Transverse colon (tissue), 4 donors: ENCODE data around the gene DQX1. TPM values are rescaled to one million over a fixed set of nuclear protein-coding genes. Genes with fewer than 3 reads are reported as not detected.

Source experiments
- DNase-seq: peaks from one replicate; pipeline ENCODE4 v3.0.0-alpha.2; 2019
- H3K27ac ChIP-seq, 4 donors: fragments of 200-600 bp; sonication (generic); 2 replicates each; pipeline ENCODE4 v1.5.1; 2016 to 2018; ENCODE audit warnings: inconsistent platforms in 4 of 4
- H3K27me3 ChIP-seq: fragments of 200-600 bp; sonication (generic); 2 replicates; pipeline ENCODE4 v1.5.1; 2017; ENCODE audit warnings: inconsistent platforms
- H3K36me3 ChIP-seq, 4 donors: fragments of 200-600 bp; sonication (generic); 2 replicates each; pipeline ENCODE4 v1.5.1; 2017 to 2019; ENCODE audit warnings: inconsistent platforms in 4 of 4
- H3K4me1 ChIP-seq, 4 donors: fragments of 200-600 bp; sonication (generic); 2 replicates each; pipeline ENCODE4 v1.5.1; 2017 to 2020; ENCODE audit warnings: inconsistent platforms in 4 of 4
- H3K4me3 ChIP-seq, 4 donors: fragments of 200-600 bp; sonication (generic); 1 replicate in 1 of 4; 2 replicates in 3 of 4; pipeline versions ENCODE4 v1.5.1 to v1.6.1; 2017 to 2019; ENCODE audit warnings: inconsistent platforms in 4 of 4
- H3K9me3 ChIP-seq, 2 donors: fragments of 200-600 bp; sonication (generic); 2 replicates each; pipeline ENCODE4 v1.5.1; 2017 to 2019; ENCODE audit warnings: inconsistent platforms in 2 of 2
- CTCF ChIP-seq, 5 experiments: fragments of 200-600 bp in 3 of 5; fragments of 450-650 bp in 2 of 5; sonication (generic) in 3 of 5; IDR thresholded peaks; 1 replicate in 2 of 5; 2 replicates in 3 of 5; pipeline ENCODE4 v1.5.1; 2016 to 2017; ENCODE audit warnings: antibody characterized with exemption in 5 of 5, inconsistent platforms in 3 of 5, mild to moderate bottlenecking in 2 of 5, moderate library complexity in 1 of 5
- EP300 ChIP-seq: sonication (generic); formaldehyde crosslinking; IDR thresholded peaks from one replicate; pipeline ENCODE4 v1.6.1; 2017; ENCODE audit warnings: antibody characterized with exemption, low read depth
- POLR2A ChIP-seq: fragments of 450-650 bp; IDR thresholded peaks from one replicate; pipeline ENCODE4 v1.6.1; 2016; ENCODE audit warnings: antibody characterized with exemption, mild to moderate bottlenecking, moderate library complexity
- POLR2AphosphoS5 ChIP-seq, 3 donors: sonication (generic); formaldehyde crosslinking; IDR thresholded peaks; one replicate each; pipeline ENCODE4 v1.6.1; 2016; ENCODE audit warnings: antibody characterized with exemption in 3 of 3
- WGBS, 2 donors: methylation state at CpG; one replicate each; pipeline ENCODE4 v1.1.5; 2018; ENCODE audit warnings: low coverage in 1 of 2; 5-methylcytosine and 5-hydroxymethylcytosine counted together
- in situ Hi-C, 4 donors: fragments of 200-750 bp; cut with MboI; loops; one replicate each; pipeline versions ENCODE4 v1.15.0 to v1.15.1; 2017; ENCODE audit warnings: low sequenced_read_pairs in 3 of 4, low pct_ligation_motif_present in 1 of 4, low pct_unique_long_range_greater_than_20kb in 1 of 4
- intact Hi-C: fragments of 100-400 bp; cut with DNase I; formaldehyde crosslinking; loops from one replicate; pipeline ENCODE4 v1.15.1; 2023; ENCODE audit warnings: low total_unique reads
- total RNA-seq, 4 donors: library from RNA; depleted of rRNA; stranded (reverse); fragments of >200 nt; gene quantifications; one replicate each; pipeline ENCODE4 v1.1.0, GENCODE V29; 2016

The DQX1 gene
- total RNA-seq, 4 donors from 2014 or later: 32.4 to 194 (median 53.1) TPM

- intact Hi-C loops (no loop called here), in situ Hi-C loops (no loop called here)
- 78 to 79% methylated on average over 4 to 6 of the region's 6 CpGs for WGBS, 2 donors
- Histone ChIP-seq H3K27me3 (no peaks in the 10 kb centered on the region), H3K36me3 (no peaks in the 10 kb centered on the region), H3K4me3 (no peak overlapping the region), H3K27ac (no peak overlapping the region), H3K4me1 (peaks cover 0 to 19% (median 14%) of the 10 kb centered on the region in 4 donors), H3K9me3 (no peaks in the 10 kb centered on the region)
- TF ChIP-seq CTCF (IDR thresholded peaks at IDR 0.05) (no peak), POLR2AphosphoS5 (IDR thresholded peaks at IDR 0.05) (no peak), POLR2A (no peak), EP300 (no peak)
- DNase-seq: no peak
Observed at GRCh38 chr2:74560591-74560990, 34.6 kb upstream of the DQX1 start.

- intact Hi-C loops (no loop called here), in situ Hi-C loops (no loop called here)
- H3K4me1 ChIP-seq: peaks cover 4 to 23% (median 19%) of the 10 kb centered on the region in 4 donors
- DNase-seq: no peak
- no peaks in the 10 kb centered on the region for H3K27me3 ChIP-seq
- TF ChIP-seq EP300 (no peak), POLR2AphosphoS5 (IDR thresholded peaks at IDR 0.05) (no peak), POLR2A (no peak), CTCF (IDR thresholded peaks at IDR 0.05) (no peak)
- H3K36me3 ChIP-seq: no peaks in the 10 kb centered on the region
- no peak overlapping the region for H3K4me3 ChIP-seq
- no peak overlapping the region for H3K27ac ChIP-seq
- H3K9me3 ChIP-seq: no peaks in the 10 kb centered on the region
- 10 to 26% methylated on average over 2 to 5 of the region's 5 CpGs for WGBS, 2 donors
Observed at GRCh38 chr2:74559912-74560311, 33.9 kb upstream of the DQX1 start.

GRCh38 chr2:74558284-74559230 is 32.5 kb upstream of the DQX1 start:
- intact Hi-C loops: no loop called here
- in situ Hi-C loops: no loop called here
- peak overlapping the region; percentile 9 to 55 (median 22) for H3K27ac ChIP-seq
- no peaks in the 10 kb centered on the region for H3K27me3 ChIP-seq
- no peaks in the 10 kb centered on the region for H3K9me3 ChIP-seq
- no peak for DNase-seq
- 40 to 59% methylated on average over 4 to 7 of the region's 7 CpGs for WGBS, 2 donors
- peaks cover 4 to 30% (median 19%) of the 10 kb centered on the region in 4 donors for H3K4me1 ChIP-seq
- no peaks in the 10 kb centered on the region for H3K36me3 ChIP-seq
- H3K4me3 ChIP-seq: no peak overlapping the region
- no peak for TF ChIP-seq POLR2AphosphoS5 (IDR thresholded peaks at IDR 0.05)
- TF ChIP-seq CTCF (IDR thresholded peaks at IDR 0.05): no peak
- no peak for TF ChIP-seq POLR2A
- no peak for TF ChIP-seq EP300

GRCh38 chr2:74556831-74557370 is 30.9 kb upstream of the DQX1 start:
- no peak overlapping the region for H3K4me3 ChIP-seq
- in situ Hi-C loops (no loop called here), intact Hi-C loops (no loop called here)
- no peak for TF ChIP-seq POLR2A
- TF ChIP-seq POLR2AphosphoS5 (IDR thresholded peaks at IDR 0.05): no peak
- no peak for TF ChIP-seq EP300
- no peak for TF ChIP-seq CTCF (IDR thresholded peaks at IDR 0.05)
- H3K27me3 ChIP-seq: no peaks in the 10 kb centered on the region
- 78 to 82% methylated on average over 1 to 6 of the region's 6 CpGs for WGBS, 2 donors
- no peak for DNase-seq
- no peaks in the 10 kb centered on the region for H3K36me3 ChIP-seq
- no peaks in the 10 kb centered on the region for H3K9me3 ChIP-seq
- no peak overlapping the region for H3K27ac ChIP-seq
- H3K4me1 ChIP-seq: peaks cover 4 to 35% (median 19%) of the 10 kb centered on the region in 4 donors
